ENCODE measurements around the gene C5orf34. TPM values are rescaled to one million over a fixed set of nuclear protein-coding genes. Genes with fewer than 3 reads are reported as not detected.

Gene C5orf34
- total and polyA plus RNA-seq, 2 donors (not counting 3 experiments of a cell fraction or from before 2014, with no cell fraction given): 2.1 to 6.5 TPM

DNA sequence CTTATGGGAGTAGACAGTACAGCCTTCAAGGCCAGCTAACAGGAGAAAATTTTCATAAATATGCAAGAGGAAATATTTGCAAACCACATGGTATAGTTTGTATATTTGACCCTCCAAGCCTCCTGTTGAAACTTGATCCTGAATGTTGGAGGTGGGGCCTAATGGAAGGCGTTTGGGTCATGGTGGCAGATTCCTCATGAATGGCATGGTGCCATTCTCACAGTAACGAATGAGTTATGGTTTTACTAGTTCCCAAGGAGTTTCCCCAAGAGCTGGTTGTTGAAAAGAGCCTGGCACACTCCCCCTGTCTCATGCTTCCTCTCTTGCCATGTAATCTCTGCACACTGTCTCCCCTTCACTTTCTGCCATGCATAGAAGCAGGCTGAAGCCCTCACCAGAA, 45.2 kb upstream of the C5orf34 start:
- Histone ChIP-seq H4K20me1 (replicated peaks; ENCODE audit: control insufficient read depth, extremely low read depth, insufficient read depth, low read length) (no peaks in the 10 kb centered on the region), H3K27ac (ENCODE audit: insufficient read depth, low read depth, low read length) (no peak overlapping the region), H3K9me1 (replicated peaks; ENCODE audit: control insufficient read depth, extremely low read depth, insufficient read depth, low read length) (no peaks in the 10 kb centered on the region), H3K27me3 (ENCODE audit: control insufficient read depth in 2 of 2, insufficient read depth in 2 of 2, low read length in 2 of 2) (peaks cover 1 to 3% of the 10 kb centered on the region in 2 experiments), H3K9me3 (replicated peaks; ENCODE audit: control insufficient read depth, insufficient read depth, low read length) (no peaks in the 10 kb centered on the region), H3K4me2 (ENCODE audit: insufficient read depth, low read length) (no peak overlapping the region), H3K4me3 (replicated peaks in 1 of 3; ENCODE audit: insufficient read depth in 1 of 3, low read depth in 1 of 3, low read length in 3 of 3) (no peak overlapping the region), H3K79me2 (ENCODE audit: control insufficient read depth, insufficient read depth, low read length) (peaks cover 13% of the 10 kb centered on the region), H2AFZ (ENCODE audit: low read depth, low read length) (no peak overlapping the region), H3K4me1 (ENCODE audit: control insufficient read depth, extremely low read depth, insufficient read depth, low read length) (peaks cover 10% of the 10 kb centered on the region), H3K9ac (replicated peaks; ENCODE audit: extremely low read depth, insufficient read depth, low read length) (no peak overlapping the region), H3K36me3 (ENCODE audit: control insufficient read depth in 2 of 2, extremely low read depth in 1 of 2, insufficient read depth in 2 of 2, low read length in 2 of 2) (no peaks in the 10 kb centered on the region)
- DNase-seq (ENCODE audit: low read depth, low spot score) (no peak), FAIRE-seq (no peak)
- intact Hi-C loops (cut with micrococcal nuclease) (no loop called here), dilution Hi-C loops (cut with MboI; ENCODE audit: extremely low pct_ligation_motif_present, low sequenced_read_pairs) (no loop called here)
- ChIA-PET POLR2A (no interaction called here), CTCF (interaction anchor here (0.7 to 1.6 kb wide), 2 partner anchors 38 to 59 kb away, joined by 3 to 5 read pairs; no protein-coding TSS in a partner anchor)
- no TSS peak for BruUV-seq (replicated peaks)
- TF ChIP-seq FOS (IDR thresholded peaks at IDR 0.05; ENCODE audit: borderline replicate concordance, insufficient read depth, low read length): no peak
- TF ChIP-seq, protein P1, sequence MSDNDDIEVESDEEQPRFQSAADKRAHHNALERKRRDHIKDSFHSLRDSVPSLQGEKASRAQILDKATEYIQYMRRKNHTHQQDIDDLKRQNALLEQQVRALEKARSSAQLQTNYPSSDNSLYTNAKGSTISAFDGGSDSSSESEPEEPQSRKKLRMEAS (IDR thresholded peaks at IDR 0.05; ENCODE audit: insufficient read depth, insufficient read length): no peak
- no peak for TF ChIP-seq MYC (IDR thresholded peaks at IDR 0.05; ENCODE audit: low read depth, low read length)
- no peak for TF ChIP-seq POLR2AphosphoS5 (IDR thresholded peaks at IDR 0.05; ENCODE audit: insufficient read depth, low read depth, low read length)
- TF ChIP-seq POLR2A (IDR thresholded peaks at IDR 0.05; ENCODE audit: low read depth, low read length): no peak

DNA sequence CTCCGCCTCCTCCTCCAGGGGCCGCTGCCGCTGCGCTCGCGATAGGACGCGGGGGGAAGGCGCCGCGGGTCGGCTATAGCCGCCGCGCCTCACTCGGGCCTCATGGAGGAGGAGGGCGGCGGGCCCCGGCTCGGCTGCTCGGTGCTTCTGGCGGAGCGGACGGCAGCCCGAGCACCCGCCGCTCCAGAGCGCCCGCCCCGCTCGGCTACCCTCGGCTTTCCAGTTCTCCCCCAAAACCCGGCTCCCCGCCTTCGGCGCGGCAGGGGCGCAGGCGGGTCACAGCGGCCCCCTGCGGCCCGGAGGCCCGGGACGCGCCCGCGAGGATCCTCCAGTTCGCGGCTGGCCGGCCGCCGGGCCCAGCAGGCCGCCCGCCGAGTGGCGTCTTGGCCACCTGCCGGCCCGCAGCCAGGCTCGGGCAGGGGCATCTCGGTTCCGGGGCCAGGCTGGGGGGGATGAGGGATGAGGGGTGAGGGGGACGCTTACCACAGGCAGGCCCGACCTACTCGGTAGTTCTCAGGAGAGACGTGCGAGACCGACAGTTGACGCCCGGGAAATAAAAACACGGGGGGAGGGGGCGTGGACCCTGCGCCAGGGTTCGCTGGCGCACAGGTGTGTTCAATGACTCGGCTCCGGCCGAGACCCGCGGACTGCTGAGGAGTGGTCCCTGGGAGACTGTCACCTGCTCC, 42.1 kb upstream of the C5orf34 start, which contains the start of gene PAIP1:
TSS of gene PAIP1 (minus strand) at position 221 of the 686 bp plus-strand sequence. CDS start 231 bp downstream, outside the sequence.
- intact Hi-C loops (cut with micrococcal nuclease) (loop anchor here (1.0 to 2.0 kb wide), 5 partner anchors 42 to 606 kb away; partner anchors contain the start of genes C5orf34 and NNT), dilution Hi-C loops (cut with MboI; ENCODE audit: extremely low pct_ligation_motif_present, low sequenced_read_pairs) (no loop called here)
- peak within 1 kb of the TSS; percentile 98 for H3K4me2 ChIP-seq (ENCODE audit: insufficient read depth, low read length)
- no peak for TF ChIP-seq FOS (IDR thresholded peaks at IDR 0.05; ENCODE audit: borderline replicate concordance, insufficient read depth, low read length)
- TF ChIP-seq, protein P2, sequence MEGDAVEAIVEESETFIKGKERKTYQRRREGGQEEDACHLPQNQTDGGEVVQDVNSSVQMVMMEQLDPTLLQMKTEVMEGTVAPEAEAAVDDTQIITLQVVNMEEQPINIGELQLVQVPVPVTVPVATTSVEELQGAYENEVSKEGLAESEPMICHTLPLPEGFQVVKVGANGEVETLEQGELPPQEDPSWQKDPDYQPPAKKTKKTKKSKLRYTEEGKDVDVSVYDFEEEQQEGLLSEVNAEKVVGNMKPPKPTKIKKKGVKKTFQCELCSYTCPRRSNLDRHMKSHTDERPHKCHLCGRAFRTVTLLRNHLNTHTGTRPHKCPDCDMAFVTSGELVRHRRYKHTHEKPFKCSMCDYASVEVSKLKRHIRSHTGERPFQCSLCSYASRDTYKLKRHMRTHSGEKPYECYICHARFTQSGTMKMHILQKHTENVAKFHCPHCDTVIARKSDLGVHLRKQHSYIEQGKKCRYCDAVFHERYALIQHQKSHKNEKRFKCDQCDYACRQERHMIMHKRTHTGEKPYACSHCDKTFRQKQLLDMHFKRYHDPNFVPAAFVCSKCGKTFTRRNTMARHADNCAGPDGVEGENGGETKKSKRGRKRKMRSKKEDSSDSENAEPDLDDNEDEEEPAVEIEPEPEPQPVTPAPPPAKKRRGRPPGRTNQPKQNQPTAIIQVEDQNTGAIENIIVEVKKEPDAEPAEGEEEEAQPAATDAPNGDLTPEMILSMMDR (IDR thresholded peaks at IDR 0.05; ENCODE audit: extremely low read depth in 1 of 2, insufficient read depth in 1 of 2, low read depth in 1 of 2, low read length in 2 of 2): peak; percentile 44 to 71
- no peak for TF ChIP-seq GATA2 (IDR thresholded peaks at IDR 0.05; ENCODE audit: insufficient read depth, insufficient read length, low read depth, low read length)
- TF ChIP-seq, protein P1 (IDR thresholded peaks at IDR 0.05; ENCODE audit: insufficient read depth, insufficient read length): no peak
- no peak for TF ChIP-seq MYC (IDR thresholded peaks at IDR 0.05; ENCODE audit: low read depth, low read length)
- peak; percentile 85 for TF ChIP-seq POLR2AphosphoS5 (IDR thresholded peaks at IDR 0.05; ENCODE audit: insufficient read depth, low read depth, low read length)
- peaks cover 3% of the 10 kb centered on the region for H4K20me1 ChIP-seq (replicated peaks; ENCODE audit: control insufficient read depth, extremely low read depth, insufficient read depth, low read length)
- CTCF ChIA-PET: interaction anchor here (1.1 to 3.6 kb wide), 3 partner anchors 68 to 74 kb away, joined by 3 to 17 read pairs (median 13); partner anchors contain the start of gene TMEM267
- H3K36me3 ChIP-seq (ENCODE audit: control insufficient read depth in 2 of 2, extremely low read depth in 1 of 2, insufficient read depth in 2 of 2, low read length in 2 of 2): peaks cover 3 to 5% of the 10 kb centered on the region in 2 experiments
- POLR2A ChIA-PET: no interaction called here
- no peaks in the 10 kb centered on the region for H3K9me1 ChIP-seq (replicated peaks; ENCODE audit: control insufficient read depth, extremely low read depth, insufficient read depth, low read length)
- BruUV-seq (replicated peaks): TSS peak; percentile 35
- no peaks in the 10 kb centered on the region for H3K9me3 ChIP-seq (replicated peaks; ENCODE audit: control insufficient read depth, insufficient read depth, low read length)
- H3K4me1 ChIP-seq (ENCODE audit: control insufficient read depth, extremely low read depth, insufficient read depth, low read length): peaks cover 25% of the 10 kb centered on the region
- H3K27me3 ChIP-seq (ENCODE audit: control insufficient read depth in 2 of 2, insufficient read depth in 2 of 2, low read length in 2 of 2): peaks cover 1 to 3% of the 10 kb centered on the region in 2 experiments
- peak; percentile 86 for DNase-seq (ENCODE audit: low read depth, low spot score)
- peak within 1 kb of the TSS; percentile 93 for H3K9ac ChIP-seq (replicated peaks; ENCODE audit: extremely low read depth, insufficient read depth, low read length)
- peak within 1 kb of the TSS; percentile 91 to 98 (median 96) for H3K4me3 ChIP-seq (replicated peaks in 1 of 3; ENCODE audit: insufficient read depth in 1 of 3, low read depth in 1 of 3, low read length in 3 of 3)
- peak within 1 kb of the TSS; percentile 100 for H2AFZ ChIP-seq (ENCODE audit: low read depth, low read length)
- peaks cover 44% of the 10 kb centered on the region for H3K79me2 ChIP-seq (ENCODE audit: control insufficient read depth, insufficient read depth, low read length)
- H3K27ac ChIP-seq (ENCODE audit: insufficient read depth, low read depth, low read length): peak within 1 kb of the TSS; percentile 73
- FAIRE-seq: peak; percentile 76
